Islet precursor cell (in vitro differentiated cells): ENCODE data around the gene CENPB.

Experiments
- DNase-seq: peaks from one replicate; pipeline ENCODE4 v3.0.0-alpha.2; 2018

CENPB gene

DNA sequence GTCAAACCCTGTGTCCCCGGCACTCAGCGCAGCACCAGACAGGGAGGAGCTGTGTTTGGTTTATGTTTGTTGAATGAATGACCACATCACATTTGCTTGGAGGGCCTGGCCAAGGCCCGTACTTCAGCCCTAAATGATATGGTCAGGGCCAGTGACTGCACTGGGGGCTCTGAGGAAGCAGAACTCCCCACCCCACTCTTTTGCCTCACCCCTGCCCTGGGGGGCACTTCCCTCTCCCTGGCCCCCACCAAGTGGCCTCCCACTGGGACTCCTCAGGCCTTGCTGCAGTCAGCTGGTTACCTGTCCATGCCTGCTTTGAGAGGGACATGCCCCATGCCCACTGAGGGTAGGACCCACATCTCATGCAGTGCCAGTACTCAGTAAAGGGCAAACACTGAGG is 21.9 kb downstream of the CENPB start:
- DNase-seq, result no peak

DNA sequence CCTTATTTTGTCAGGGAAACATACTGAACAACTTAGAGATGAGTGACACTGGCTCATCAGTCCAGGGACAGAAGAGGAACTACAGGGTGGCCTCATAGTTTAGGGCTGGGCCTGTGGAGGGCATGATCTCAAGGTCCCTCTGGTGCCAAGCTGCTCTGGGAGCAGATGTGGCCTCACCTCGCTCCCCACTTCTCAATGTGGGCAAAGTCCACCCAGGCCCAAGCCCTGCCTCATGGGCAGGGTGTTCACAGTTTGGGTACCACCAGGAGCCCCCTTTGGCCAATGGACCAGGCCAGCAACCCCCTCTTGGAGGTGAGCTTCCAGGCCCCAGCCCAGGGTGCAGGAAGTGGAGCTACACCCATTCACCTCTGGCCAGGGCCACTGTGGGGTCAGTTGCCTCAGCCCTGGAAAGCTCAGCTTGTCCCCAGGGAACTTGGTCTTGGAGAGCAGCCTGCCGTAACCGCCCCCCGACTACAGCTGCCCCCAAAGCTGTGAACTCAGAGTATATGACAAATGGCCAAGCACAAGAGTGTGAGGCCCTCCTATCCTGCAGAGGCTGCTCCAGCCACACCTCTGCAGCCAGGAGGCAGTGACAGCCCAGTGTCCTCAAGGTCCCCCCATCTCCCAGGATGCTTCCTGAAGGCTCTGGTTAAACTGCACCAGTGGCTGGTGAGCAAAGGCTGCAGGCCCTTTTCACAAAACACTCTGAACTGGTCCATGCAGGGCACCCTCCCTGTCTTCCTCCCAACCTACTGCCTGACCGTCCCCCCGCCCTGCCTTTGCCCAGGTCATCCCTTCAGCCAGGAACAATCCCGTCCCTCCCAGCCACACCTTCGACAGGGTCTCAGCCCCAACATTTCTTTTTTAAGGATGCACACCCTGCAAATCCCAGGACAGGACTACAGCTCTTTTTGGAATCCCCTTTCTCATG is 22.6 kb downstream of the CENPB start:
- no peak for DNase-seq

DNA sequence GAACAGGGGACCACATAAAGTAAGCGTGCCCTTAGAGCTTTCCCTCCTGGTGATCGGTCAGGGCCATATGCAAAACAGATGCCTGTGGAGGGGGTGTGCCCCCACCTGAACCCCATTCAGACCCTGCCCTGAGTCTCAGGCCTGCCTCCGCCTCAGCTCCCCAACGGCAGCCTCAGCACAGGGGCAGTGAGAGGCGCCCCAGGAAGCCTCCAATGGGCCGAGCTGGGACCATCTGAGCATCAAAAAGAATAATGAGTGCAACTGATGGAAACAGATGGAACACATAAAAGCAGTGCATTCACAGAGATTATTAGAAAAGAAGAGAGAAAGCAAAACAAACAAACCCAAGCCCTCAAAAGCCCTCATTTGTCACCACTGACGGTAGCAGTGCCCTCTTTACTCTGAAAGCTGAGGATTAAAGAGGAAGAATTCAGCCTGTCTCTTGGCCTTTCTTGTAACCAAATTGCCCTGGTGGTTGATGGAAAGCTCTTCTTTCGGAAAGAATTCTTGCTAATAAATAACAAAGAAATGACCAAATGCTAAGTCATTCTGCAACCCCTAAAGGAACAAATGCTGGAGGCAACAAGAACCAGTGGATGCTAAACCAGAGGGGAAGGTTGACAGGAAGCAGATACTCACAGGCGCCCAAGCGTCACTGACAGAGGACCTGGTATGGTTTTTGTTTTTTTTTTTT is 25.7 kb downstream of the CENPB start:
- no peak for DNase-seq

DNA sequence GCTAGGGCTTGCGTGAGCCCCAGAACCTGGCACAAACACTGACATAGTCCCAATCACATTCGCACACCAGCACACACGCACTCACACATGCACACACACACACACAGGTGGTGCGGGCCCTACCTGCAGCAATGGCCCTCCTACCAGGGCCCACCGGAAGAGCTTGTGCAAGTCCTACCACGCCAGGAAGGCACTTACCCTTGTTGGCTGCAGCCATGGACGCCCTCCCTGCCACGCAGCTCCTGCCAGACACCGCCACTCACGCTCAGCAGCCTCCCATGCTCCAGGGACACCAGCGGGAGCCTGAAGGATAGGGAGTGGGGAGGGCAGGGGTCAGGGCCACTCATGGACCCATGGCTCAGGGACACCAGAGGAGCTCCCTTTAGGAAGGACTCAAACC is 26.7 kb downstream of the CENPB start:
- no peak for DNase-seq

DNA sequence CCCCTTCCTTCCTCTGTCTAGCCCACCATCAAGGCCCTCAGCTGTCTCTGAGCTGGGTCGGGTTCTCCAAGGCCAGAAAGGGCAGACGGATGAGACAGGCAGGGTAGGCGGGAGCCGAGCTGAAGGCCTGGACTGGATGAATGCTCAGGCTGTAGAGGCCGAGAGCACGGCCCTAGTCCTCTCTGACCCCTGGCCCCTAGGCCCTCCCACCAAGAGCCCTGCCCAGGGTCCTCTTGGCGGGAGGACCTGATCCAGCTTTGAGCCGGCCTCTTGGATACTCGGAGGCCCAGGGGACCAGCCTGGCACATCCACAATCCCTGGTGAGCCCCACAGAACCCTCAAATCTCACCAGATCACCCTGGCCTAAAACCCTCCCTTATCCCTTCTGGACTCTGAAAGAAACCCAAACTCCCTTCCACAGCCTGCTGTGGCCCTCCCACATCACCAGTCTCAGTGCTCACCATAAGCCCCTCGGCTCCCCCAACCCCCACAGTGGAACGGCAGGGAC is 27.2 kb downstream of the CENPB start:
- no peak for DNase-seq

DNA sequence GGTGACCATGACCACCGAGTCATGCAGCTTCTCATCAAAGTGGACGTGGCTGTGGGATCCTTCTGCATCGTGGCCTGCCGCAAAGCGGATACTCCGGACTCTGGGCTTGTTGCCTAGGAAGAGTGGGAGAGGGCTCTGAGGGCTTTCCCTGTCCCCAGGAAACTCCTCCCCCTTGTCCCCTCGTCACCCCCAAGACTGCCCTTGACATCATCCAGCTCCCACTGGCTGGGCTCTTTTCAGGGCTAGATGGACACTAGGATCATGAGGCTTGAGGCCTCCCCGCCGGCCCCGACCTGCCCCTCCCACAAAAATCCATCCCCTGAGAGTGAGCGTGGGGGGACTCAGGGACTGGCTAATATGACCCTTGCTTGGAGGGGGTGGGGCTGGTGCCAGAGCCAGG is 28.0 kb downstream of the CENPB start:
- no peak for DNase-seq

DNA sequence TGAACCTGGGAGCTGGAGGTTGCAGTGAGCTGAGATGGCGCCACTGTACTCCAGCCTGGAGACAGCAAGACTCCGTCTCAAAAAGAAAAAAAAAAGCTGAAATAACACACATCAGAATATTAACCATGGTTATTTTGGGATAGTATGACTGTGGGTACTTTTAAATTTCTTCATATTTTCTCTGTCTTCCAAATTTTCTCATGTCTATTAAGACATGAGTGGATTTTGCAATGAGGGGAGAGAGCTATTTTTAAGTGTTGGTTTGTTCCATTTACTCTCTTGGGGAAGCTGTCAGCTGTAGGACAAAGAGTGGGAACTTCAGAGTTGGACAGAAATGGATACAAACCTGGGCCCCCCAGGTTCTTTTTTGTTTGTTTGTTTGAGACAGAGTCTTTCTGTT is 29.3 kb downstream of the CENPB start:
- DNase-seq, result no peak

DNA sequence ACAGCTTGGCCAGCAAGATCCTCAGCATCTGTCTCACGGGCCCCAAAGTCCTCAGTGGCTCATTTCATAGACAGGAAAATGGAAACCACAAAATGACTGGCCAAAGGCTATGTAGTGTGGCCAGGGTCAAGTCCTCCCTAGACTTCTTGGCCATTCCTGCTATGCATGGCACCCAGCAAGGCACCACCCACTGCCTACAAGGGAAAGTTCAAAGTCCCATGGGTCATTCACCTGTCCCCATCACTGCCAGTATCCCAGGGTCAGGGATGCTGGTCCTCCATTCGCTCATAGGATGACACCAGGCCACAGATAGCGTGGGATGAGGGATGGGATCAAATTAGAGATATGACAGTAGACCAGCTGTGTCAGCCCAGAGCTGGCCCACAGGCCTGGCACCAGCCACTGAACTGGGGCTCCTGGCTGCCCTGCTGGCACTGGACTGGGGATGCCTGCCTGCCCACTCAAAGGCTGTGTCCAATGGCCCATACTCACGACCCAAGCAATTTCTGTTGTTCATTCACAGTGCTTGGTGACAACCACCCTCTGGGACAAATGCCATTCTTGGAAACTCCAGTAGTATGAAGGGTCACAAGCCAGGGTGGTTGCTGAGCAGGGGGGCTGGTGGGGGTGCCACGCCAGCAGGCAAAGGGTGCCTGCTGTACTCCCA is 30.6 kb downstream of the CENPB start:
- DNase-seq, result no peak

DNA sequence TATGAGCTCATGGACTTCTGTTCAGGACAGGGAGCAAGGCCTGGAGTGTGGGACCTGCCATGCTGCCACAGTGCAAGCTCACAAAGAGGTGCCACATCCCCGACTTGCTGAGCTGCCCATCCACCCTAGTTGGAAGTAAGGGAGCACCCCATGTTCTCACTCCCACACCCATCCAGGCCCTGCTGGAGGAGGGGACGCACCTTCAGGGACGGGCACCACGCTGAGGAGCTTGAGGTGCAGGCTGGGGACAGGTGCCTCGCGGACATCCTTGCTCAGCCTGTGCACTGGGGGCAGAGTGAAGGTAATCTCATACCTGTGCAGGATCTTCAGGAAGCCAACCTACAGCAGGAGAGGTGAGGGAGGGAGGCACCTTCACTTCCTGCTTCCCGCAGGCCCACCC is 31.3 kb downstream of the CENPB start:
- DNase-seq, result no peak

DNA sequence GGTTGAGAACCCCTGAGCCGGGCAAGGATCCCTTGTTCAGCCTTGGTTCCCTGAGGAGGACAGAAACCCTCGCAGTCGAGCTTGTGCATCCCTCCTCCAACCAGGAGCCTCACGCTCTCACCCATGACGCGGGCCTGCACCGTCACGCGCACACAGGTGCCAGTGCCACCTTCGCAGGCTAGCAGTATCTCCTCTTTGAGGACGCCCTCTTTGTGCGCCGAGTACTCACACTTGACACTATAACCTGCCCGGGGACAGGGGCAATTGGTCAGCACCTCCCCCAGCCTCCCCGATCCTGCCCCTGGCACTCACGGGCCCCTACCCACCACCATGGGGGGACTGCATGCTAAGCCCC is 32.3 kb downstream of the CENPB start:
- no peak for DNase-seq

DNA sequence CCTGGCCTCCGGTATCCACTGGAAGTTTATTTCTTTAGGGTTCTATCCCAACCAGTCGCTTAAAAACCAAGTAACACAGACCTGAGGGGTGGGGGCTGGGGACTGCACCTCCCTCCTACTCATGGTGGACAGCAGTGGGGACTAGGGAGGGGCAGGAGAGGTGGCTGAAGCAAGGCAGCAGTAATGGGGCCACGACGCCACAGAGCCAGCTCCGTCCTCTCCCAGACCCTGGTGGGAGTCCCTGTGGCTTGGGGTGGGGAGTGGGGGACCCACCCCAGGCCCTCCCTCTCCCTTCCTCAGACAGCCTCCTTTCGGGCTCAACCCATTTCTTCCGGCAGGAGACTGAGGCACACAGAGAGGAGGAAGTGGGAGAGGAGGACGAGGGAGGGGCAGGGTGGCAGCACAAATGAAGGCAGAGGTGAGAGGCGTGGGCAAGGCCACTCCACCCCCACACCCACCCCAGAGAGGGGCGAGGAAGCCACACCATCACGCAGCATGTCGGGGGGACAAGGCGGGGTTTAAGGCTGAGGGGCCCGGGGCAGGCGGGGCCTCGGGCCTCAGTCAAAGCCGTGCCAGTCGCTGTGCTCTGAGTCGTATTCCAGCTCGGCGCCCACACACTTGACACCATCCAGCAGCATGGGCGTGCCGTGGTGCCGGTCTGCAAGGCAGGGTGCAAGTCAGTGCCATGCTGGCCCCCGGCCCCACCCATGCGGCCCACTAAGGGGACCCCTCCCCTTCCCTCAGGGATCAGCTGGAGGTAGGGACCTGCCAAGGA is 32.9 kb downstream of the CENPB start:
- no peak for DNase-seq

DNA sequence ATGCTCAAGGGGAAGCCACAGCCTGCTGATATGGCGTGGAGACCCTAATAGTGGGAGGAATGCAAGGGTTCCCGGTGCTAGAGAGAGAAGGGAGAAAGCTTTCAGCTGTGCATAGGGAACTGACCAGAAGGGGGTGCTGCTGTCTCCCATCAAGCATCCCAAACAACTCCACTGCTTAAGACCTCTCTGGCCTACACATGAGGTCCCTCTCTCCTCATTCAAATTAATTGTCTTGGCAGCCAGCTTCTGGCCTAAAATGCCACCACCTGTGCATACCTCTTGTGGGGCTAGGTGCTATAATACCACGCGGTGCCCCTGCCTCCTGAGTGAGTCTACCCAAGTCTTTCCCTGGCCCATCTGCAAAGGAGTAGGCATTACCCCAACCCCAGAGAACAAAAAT is 33.4 kb downstream of the CENPB start:
- DNase-seq, result peak; percentile 79

DNA sequence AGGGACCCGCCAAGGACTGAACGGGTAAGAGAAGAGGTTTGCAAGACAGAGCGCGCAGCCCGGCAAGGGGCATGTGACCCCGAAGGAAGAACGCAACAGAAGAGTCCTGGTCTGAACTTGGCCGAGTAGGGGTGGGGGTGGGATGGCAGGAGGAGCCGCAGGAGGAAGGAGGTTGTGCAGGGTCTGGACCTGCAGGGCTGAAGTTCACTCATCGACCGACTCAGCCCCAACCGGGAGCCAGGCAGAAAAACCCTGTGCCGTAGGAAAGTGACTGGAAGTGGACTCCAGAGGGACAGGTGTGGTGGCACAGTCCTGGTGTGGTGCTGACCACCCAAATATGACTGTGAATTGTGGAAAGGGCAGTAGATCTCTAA is 34.2 kb downstream of the CENPB start:
- DNase-seq, result no peak

DNA sequence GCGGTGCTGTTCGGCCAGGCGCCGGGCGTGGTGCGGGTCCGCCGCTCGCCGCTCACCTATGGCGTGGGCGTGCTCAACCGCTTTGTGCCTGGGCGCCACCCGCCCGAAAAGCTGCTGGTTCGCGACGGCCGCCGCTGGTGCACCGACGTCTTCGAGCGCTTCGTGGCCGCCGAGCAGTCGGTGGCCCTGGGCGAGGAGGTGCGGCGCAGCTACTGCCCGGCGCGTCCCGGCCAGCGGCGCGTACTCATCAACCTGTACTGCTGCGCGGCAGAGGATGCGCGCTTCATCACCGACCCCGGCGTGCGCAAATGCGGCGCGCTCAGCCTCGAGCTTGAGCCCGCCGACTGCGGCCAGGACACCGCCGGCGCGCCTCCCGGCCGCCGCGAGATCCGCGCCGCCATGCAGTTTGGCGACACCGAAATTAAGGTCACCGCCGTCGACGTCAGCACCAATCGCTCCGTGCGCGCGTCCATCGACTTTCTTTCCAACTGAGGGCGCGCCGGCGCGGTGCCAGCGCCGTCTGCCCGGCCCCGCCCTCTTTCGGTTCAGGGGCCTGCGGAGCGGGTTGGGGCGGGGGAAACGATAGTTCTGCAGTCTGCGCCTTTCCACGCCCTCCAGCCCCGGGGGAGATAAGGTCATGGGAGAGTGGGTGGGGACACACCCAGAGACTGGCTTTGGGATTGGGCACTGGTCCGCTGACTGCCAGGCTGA is 34.7 kb downstream of the CENPB start:
- DNase-seq, result peak; percentile 89

DNA sequence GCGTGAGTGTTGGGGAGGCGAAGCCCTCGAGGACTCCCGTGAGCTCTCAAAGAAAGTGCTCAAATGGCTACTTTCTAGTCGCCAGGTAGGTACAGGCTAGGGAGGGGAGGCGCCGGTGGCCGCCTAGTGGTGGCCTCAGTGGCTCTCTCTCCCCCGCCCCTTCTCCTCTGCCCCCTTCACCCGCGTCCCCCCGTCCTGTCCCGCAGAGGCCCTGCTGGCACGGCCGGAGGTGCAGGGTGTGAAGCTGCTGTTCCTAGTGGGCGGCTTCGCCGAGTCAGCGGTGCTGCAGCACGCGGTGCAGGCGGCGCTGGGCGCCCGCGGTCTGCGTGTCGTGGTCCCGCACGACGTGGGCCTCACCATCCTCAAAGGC is 35.2 kb downstream of the CENPB start:
- DNase-seq, result no peak

DNA sequence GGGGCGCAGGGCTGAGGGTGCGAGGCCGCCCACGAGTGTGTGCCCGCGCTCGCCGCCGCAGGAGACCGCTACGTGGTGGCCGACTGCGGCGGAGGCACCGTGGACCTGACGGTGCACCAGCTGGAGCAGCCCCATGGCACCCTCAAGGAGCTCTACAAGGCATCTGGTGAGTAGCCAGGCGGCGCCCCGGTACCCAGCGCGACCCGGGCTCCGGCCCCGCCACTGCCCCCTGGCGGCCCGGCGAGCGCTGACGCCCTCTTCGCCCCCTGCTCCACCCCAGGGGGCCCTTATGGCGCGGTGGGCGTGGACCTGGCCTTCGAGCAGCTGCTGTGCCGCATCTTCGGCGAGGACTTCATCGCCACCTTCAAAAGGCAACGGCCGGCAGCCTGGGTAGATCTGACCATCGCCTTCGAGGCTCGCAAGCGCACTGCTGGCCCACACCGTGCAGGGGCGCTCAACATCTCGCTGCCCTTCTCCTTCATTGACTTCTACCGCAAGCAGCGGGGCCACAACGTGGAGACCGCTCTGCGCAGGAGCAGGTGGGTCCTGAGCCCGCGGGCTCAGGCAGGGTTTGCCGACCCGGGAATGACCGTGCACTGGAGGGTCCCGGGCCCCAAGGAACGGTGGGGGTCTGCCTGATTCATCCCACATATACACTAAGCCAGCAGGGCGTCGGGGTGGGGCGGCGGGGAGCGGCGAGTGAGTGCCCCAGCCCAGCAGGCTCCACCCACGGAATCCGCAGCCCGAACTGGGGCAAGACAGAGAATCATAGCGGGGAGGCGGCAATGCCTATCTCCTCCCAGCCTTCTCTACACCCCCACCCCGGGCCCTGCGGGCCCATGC is 36.6 kb downstream of the CENPB start:
- DNase-seq, result peak; percentile 79

DNA sequence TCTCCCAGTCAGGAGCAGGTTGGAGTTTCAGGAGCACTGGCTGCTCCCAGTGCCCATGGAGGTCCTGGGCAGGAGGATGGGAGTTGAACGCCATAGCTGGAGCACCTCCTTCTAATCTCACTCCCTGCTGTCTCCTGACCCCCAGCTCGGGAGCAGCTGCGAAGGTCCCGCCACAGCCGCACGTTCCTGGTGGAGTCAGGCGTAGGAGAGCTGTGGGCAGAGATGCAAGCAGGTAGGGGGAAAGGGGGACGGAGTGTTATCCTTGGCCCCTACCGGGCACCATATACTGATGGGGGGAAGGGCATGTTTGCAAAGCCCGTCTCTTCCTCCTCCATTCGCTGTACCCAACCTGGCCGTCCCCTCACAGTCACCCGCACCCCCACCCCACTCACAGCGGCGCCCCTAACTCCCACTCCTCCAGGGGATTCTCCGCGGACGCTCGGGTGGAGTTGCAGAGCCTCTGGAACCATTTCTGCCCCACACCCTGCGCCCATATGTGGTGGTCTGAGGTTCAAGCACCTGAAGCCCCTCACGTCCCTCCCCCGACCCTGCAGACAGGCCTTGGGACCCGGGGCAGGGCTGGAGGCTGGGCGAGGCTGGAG is 37.4 kb downstream of the CENPB start:
- DNase-seq, result no peak

DNA sequence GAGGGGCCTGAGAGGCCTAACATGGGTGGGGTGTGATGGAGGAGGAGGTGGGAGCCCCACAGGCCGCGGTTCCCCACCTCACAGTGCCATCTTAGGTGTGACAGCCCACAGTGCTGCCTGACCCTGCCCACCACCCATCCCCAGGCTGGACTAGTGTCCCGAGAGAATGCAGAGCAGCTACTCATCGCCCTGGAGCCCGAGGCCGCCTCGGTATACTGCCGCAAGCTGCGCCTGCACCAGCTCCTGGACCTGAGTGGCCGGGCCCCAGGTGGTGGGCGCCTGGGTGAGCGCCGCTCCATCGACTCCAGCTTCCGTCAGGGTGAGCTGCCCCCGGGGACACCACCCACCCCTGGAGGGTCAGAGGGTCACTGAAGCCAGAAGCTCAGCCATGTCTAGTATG is 38.5 kb downstream of the CENPB start:
- DNase-seq, result no peak

DNA sequence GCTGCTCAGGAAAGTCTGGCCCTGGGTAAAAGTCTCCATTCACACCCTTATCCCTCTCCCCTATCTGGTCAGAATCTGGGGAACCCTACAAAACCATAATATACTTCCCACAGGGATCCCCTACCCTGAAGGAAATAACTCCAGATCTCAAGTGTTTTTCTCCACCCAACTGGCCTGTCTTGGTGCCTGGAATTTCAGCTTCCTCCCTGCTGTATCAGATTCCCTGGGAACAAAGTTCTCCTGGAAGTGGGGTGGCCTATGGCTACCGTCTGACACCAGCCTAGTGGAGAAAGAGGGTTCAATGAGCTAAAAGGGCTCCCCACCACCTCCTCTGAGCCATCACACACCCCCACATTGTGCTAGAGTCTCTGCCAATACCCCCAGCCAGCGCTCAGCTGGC is 39.1 kb downstream of the CENPB start:
- no peak for DNase-seq

DNA sequence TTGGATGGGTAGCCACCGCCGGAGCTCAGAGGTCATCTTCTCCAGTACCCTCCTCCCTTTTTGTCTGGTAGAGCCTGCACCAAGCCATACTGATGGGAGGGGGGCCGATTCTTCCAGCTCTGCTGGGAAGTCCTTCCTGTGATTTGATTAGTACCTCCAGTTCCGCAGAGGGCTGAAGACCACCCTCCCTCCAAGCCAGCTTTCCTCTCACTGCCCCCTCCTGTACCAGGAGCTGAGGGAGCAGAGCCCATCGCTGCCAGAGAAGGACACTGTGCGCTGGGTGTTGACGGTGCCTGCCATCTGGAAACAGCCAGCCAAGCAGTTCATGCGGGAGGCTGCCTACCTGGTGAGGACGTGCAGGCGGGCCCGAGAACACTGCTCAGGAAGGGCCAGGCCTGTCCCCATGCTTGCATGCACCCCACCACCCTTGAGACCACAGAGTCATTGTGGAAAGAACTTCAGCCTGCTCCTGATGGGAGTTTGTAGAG is 40.8 kb downstream of the CENPB start:
- DNase-seq, result no peak
